Psoas muscle (tissue), 8 donors: Measurements from ENCODE around the gene ELAVL3. TPM values are rescaled to one million over a fixed set of nuclear protein-coding genes. Genes with fewer than 3 reads are reported as not detected.

Source experiments
- ATAC-seq, 4 donors: fragments of 200-7000 bp; cut with Tn5 transposase; one replicate each; pipeline ENCODE4 v1.9.1; 2020; ENCODE audit warnings: moderate library complexity in 3 of 4, mild to moderate bottlenecking in 2 of 4
- DNase-seq, 2 donors: peaks; one replicate each; pipeline ENCODE4 v3.0.0-alpha.2; 2020
- H3K27ac ChIP-seq: fragments of 200-600 bp; one replicate; pipeline ENCODE4 v1.8.0; 2022
- H3K27me3 ChIP-seq, 3 donors: fragments of 200-600 bp in 1 of 3; one replicate each; pipeline versions ENCODE4 v1.6.1 to v1.8.0; 2013 to 2022; ENCODE audit warnings: low read length in 2 of 3, mild to moderate bottlenecking in 2 of 3, moderate library complexity in 1 of 3; ENCODE audit not compliant: insufficient read depth in 3 of 3
- H3K36me3 ChIP-seq, 2 donors: fragments of 200-600 bp in 1 of 2; one replicate each; pipeline versions ENCODE4 v1.6.1 to v1.8.0; 2013 to 2022; ENCODE audit warnings: low read depth in 1 of 2, mild to moderate bottlenecking in 1 of 2, moderate library complexity in 1 of 2; ENCODE audit not compliant: insufficient read depth in 1 of 2
- H3K4me1 ChIP-seq: fragments of 200-600 bp; one replicate; pipeline ENCODE4 v1.8.0; 2022
- H3K4me3 ChIP-seq: fragments of 200-600 bp; one replicate; pipeline ENCODE4 v1.8.0; 2022; ENCODE audit warnings: mild to moderate bottlenecking
- H3K9me3 ChIP-seq: fragments of 200-600 bp; one replicate; pipeline ENCODE4 v1.8.0; 2022
- WGBS, 3 donors: extraction: QIAGEN DNeasy Blood & Tissue Kit; methylation state at CpG; one replicate each; pipeline versions ENCODE4 v1.1.6 to v1.1.7; 2013; 5-methylcytosine and 5-hydroxymethylcytosine counted together
- intact Hi-C, 2 donors: fragments of 100-400 bp; cut with DNase I; formaldehyde crosslinking; loops; one replicate each; pipeline versions ENCODE4 v1.11.0 to v1.14.2; 2022
- polyA plus RNA-seq, 3 donors: library from polyadenylated mRNA; stranded (reverse); fragments of 200-250 nt; gene quantifications; one replicate each; pipeline ENCODE4 v1.2.3, GENCODE V29; 2013
- total RNA-seq, 4 donors: library from RNA; stranded (reverse); fragmentation: NEBNext Ultra II Directional in 2 of 4; extraction: Animal tissue kit (Norgen Biotek cat#: 25700) in 2 of 4; gene quantifications; one replicate each; pipeline versions ENCODE4 v1.2.1 to v1.2.4, GENCODE V29; 2021 to 2023
- TF ChIP-seq, protein P1 (sequence below): fragments of 200-600 bp; IDR thresholded peaks from one replicate; pipeline ENCODE4 v1.8.0; 2022; ENCODE audit warnings: antibody characterized with exemption
- donor health status: healthy with polysubstance abuse.
- donor health status: DM: no; HTN: no; CAD: no; lungs with moderate emphysema.
- donor health status: Bipolar disorder and iron deficiency.
- donor health status: healthy.
- donor health status: DM: yes; HTN: yes; CAD: no.
- donor health status: DM: no; HTN: no; CAD: no.
- donor health status: DM: no; HTN: no; CAD: no.
- donor health status: DM: yes; HTN: yes; CAD: no.

ELAVL3 gene
- total and polyA plus RNA-seq, 7 donors: 0.03 TPM; not detected in 6

DNA sequence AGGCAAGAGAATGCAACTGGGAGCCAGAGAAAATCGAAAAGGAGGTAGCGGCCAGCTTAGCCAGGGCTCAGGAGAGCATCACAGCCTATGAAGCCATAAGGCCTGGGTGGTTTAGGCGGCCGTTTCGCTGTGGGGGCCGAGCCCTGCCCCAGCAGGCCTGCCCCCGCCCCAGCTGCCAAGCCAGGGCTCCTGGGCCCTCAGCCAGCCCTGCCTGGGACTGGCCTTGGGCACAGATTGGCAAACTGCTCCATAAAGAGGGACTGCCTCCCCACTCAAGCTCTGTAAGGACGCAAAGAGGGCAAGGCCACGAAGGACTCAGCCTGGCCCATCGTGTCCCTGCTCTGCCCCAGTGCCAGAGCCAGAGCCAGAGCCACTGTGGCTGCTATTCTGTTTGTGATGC is 14.6 kb upstream of the ELAVL3 start:
- intact Hi-C loops: loop anchor here in 1 of 2 donors (5.0 kb wide), 1 partner anchor 92 kb away; no protein-coding TSS in a partner anchor
- TF ChIP-seq, protein P1, sequence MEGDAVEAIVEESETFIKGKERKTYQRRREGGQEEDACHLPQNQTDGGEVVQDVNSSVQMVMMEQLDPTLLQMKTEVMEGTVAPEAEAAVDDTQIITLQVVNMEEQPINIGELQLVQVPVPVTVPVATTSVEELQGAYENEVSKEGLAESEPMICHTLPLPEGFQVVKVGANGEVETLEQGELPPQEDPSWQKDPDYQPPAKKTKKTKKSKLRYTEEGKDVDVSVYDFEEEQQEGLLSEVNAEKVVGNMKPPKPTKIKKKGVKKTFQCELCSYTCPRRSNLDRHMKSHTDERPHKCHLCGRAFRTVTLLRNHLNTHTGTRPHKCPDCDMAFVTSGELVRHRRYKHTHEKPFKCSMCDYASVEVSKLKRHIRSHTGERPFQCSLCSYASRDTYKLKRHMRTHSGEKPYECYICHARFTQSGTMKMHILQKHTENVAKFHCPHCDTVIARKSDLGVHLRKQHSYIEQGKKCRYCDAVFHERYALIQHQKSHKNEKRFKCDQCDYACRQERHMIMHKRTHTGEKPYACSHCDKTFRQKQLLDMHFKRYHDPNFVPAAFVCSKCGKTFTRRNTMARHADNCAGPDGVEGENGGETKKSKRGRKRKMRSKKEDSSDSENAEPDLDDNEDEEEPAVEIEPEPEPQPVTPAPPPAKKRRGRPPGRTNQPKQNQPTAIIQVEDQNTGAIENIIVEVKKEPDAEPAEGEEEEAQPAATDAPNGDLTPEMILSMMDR: no peak
- peaks cover 0 to 51% of the 10 kb centered on the region in 2 donors for H3K36me3 ChIP-seq
- DNase-seq: no peak
- WGBS, 3 donors: 60 to 74% (median 74%) methylated on average over 9 to 10 of the region's 10 CpGs
- ATAC-seq: no peak
- H3K27me3 ChIP-seq: no peaks in the 10 kb centered on the region
- H3K4me3 ChIP-seq: no peak overlapping the region
- no peaks in the 10 kb centered on the region for H3K4me1 ChIP-seq
- H3K9me3 ChIP-seq: no peaks in the 10 kb centered on the region
- H3K27ac ChIP-seq: no peak overlapping the region

DNA sequence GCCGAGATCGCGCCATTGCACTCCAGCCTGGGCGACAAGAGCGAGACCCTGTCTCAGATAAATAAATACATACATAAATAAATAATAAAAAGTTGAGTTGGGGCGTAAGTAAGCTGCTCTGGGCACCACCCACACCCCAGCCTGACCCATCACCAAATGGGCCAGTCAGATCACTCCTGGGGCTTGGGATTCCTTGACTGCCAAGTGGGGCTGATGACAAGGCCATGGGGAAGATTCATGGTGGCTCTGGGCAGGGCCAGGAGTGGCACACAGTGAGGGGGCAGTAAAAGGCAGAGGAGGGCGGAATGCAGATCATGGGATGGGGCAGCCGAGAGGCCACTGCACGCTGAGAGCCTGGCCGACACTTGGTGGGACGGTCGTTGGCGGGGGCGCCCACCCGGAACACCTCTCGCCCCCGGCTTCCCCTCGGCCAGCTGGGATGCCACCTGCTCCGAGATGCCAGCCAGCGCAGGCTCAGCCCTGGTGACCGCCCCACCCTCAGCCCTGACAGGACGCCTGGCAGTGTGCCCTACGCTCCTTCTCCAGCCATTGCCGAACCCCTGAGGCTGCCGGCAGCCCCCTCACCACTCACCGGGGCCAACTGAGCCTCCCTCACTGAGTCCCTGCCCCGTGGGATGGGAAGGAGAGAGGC is 13.9 kb upstream of the ELAVL3 start:
- H3K27me3 ChIP-seq: no peaks in the 10 kb centered on the region
- 78 to 85% (median 84%) methylated on average over 20 to 27 of the region's 27 CpGs for WGBS, 3 donors
- no peak for DNase-seq
- H3K9me3 ChIP-seq: no peaks in the 10 kb centered on the region
- no peak overlapping the region for H3K27ac ChIP-seq
- ATAC-seq: no peak
- no peak overlapping the region for H3K4me3 ChIP-seq
- H3K4me1 ChIP-seq: no peaks in the 10 kb centered on the region
- intact Hi-C loops: loop anchor here in 1 of 2 donors (5.0 kb wide), 1 partner anchor 93 kb away; no protein-coding TSS in a partner anchor
- TF ChIP-seq, protein P1: no peak
- peaks cover 0 to 51% of the 10 kb centered on the region in 2 donors for H3K36me3 ChIP-seq

GRCh38 chr19:11489378-11489777 is 8.5 kb upstream of the ELAVL3 start:
- no peaks in the 10 kb centered on the region for H3K4me1 ChIP-seq
- H3K27ac ChIP-seq: no peak overlapping the region
- intact Hi-C loops: no loop called here
- no peak for ATAC-seq
- H3K27me3 ChIP-seq: peaks cover 0 to 3% (median 0%) of the 10 kb centered on the region in 3 donors
- 89 to 94% (median 91%) methylated on average over 7 of the region's 7 CpGs for WGBS, 3 donors
- no peaks in the 10 kb centered on the region for H3K9me3 ChIP-seq
- no peak for DNase-seq
- no peak overlapping the region for H3K4me3 ChIP-seq
- TF ChIP-seq, protein P1: no peak
- peaks cover 0 to 30% of the 10 kb centered on the region in 2 donors for H3K36me3 ChIP-seq

GRCh38 chr19:11486661-11487503 is 6.0 kb upstream of the ELAVL3 start:
- H3K27me3 ChIP-seq: peaks cover 0 to 28% (median 6%) of the 10 kb centered on the region in 3 donors
- no peak for DNase-seq
- ATAC-seq: no peak
- no peak overlapping the region for H3K4me3 ChIP-seq
- 89 to 92% (median 91%) methylated on average over 45 of the region's 45 CpGs for WGBS, 3 donors
- intact Hi-C loops: no loop called here
- TF ChIP-seq, protein P1: no peak
- H3K4me1 ChIP-seq: peaks cover 7% of the 10 kb centered on the region
- H3K36me3 ChIP-seq: peaks cover 0 to 23% of the 10 kb centered on the region in 2 donors
- H3K27ac ChIP-seq: no peak overlapping the region
- no peaks in the 10 kb centered on the region for H3K9me3 ChIP-seq
